Suprapubic skin (tissue), 4 donors: Measurements from ENCODE around the gene TGM2. TPM values are rescaled to one million over a fixed set of nuclear protein-coding genes. Genes with fewer than 3 reads are reported as not detected.

ENCODE experiments used
- DNase-seq, 2 donors: peaks; one replicate each; pipeline ENCODE4 v3.0.0-alpha.2; 2019; ENCODE audit warnings: low spot score in 2 of 2
- H3K27ac ChIP-seq: fragments of 200-600 bp; sonication (generic); one replicate; pipeline ENCODE4 v1.5.1; 2019
- H3K27me3 ChIP-seq: fragments of 200-600 bp; sonication (generic); one replicate; pipeline ENCODE4 v1.5.1; 2019
- H3K36me3 ChIP-seq: fragments of 200-600 bp; sonication (generic); one replicate; pipeline ENCODE4 v1.5.1; 2019
- H3K4me1 ChIP-seq: fragments of 200-600 bp; sonication (generic); one replicate; pipeline ENCODE4 v1.5.1; 2019
- H3K4me3 ChIP-seq: fragments of 200-600 bp; sonication (generic); one replicate; pipeline ENCODE4 v1.5.1; 2019; ENCODE audit warnings: mild to moderate bottlenecking
- H3K9me3 ChIP-seq: fragments of 200-600 bp; sonication (generic); one replicate; pipeline ENCODE4 v1.5.1; 2019
- CTCF ChIP-seq, 2 donors: fragments of 200-600 bp in 1 of 2; fragments of 450-650 bp in 1 of 2; sonication (generic) in 1 of 2; IDR thresholded peaks; one replicate each; pipeline ENCODE4 v1.5.1; 2016 to 2019; ENCODE audit warnings: antibody characterized with exemption in 2 of 2, mild to moderate bottlenecking in 1 of 2, moderate library complexity in 1 of 2
- EP300 ChIP-seq: sonication (generic); formaldehyde crosslinking; IDR thresholded peaks from one replicate; pipeline ENCODE4 v1.6.1; 2017; ENCODE audit warnings: antibody characterized with exemption
- POLR2A ChIP-seq, 2 donors: fragments of 450-650 bp; IDR thresholded peaks; one replicate each; pipeline ENCODE4 v1.6.1; 2017; ENCODE audit warnings: antibody characterized with exemption in 2 of 2, mild to moderate bottlenecking in 2 of 2, moderate library complexity in 2 of 2
- POLR2AphosphoS5 ChIP-seq, 3 donors: sonication (generic); formaldehyde crosslinking; IDR thresholded peaks; one replicate each; pipeline ENCODE4 v1.6.1; 2017; ENCODE audit warnings: antibody characterized with exemption in 3 of 3
- WGBS: methylation state at CpG from one replicate; pipeline ENCODE4 v1.1.5; 2018; 5-methylcytosine and 5-hydroxymethylcytosine counted together
- total RNA-seq, 4 donors: library from RNA; depleted of rRNA; stranded (reverse); fragments of >200 nt; gene quantifications; one replicate each; pipeline ENCODE4 v1.1.0, GENCODE V29; 2016

TGM2 gene
- total RNA-seq, 4 donors from 2014 or later: 1.5 to 6.6 (median 3.8) TPM

DNA sequence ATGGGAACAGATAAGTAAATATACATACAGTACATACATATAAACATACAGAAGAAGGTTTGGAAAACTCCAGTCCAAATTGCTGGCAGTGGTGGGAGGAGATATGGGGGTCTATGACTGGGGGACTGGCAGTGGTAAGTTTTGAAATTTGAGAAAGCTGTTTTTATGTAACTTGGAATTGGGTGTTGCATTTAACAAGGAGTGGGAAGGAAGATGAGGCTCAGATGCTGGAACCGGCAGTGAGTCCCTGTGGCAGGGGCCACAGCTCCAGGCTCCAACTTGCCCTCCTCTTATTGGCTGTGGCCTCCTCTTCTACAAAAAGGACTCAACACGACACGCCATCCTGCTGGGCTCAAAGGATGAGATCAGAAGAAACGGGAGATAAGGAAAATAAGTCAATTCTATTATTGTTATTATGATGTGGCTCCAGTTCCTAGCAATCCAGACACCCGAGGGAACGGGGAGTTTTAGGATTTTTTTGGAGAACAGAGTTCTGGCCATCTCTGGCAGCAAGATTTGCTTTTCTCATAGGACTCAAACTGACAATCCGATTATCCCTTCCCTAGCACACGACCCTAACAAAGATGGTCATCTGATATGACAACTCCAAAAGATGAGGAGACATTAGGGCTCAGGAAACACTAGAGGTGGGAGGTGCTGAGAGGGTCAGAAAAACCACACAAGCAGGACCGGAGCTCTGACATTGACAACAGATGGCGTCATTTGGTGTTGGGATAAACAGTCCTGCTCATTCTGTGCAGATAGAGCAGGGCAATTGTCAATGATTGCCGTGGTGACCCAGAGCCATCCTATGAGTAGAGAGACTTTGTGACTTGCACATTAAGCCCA is 6.0 kb upstream of the TGM2 start:
- TF ChIP-seq EP300: no peak
- TF ChIP-seq CTCF (IDR thresholded peaks at IDR 0.05): no peak
- TF ChIP-seq POLR2AphosphoS5 (IDR thresholded peaks at IDR 0.05): no peak
- TF ChIP-seq POLR2A (IDR thresholded peaks at IDR 0.05): no peak
- H3K27ac ChIP-seq: no peak overlapping the region
- DNase-seq: no peak
- H3K4me1 ChIP-seq: peaks cover 9% of the 10 kb centered on the region
- H3K27me3 ChIP-seq: no peaks in the 10 kb centered on the region
- H3K9me3 ChIP-seq: no peaks in the 10 kb centered on the region
- WGBS: 53% methylated on average over 11 of the region's 11 CpGs
- no peaks in the 10 kb centered on the region for H3K36me3 ChIP-seq
- H3K4me3 ChIP-seq: no peak overlapping the region

- no peak for TF ChIP-seq POLR2A (IDR thresholded peaks at IDR 0.05)
- TF ChIP-seq EP300: no peak
- no peak for TF ChIP-seq CTCF (IDR thresholded peaks at IDR 0.05)
- TF ChIP-seq POLR2AphosphoS5 (IDR thresholded peaks at IDR 0.05): no peak
- no peak for DNase-seq
- H3K27ac ChIP-seq: no peak overlapping the region
- no peaks in the 10 kb centered on the region for H3K36me3 ChIP-seq
- H3K27me3 ChIP-seq: no peaks in the 10 kb centered on the region
- H3K9me3 ChIP-seq: no peaks in the 10 kb centered on the region
- WGBS: 62% methylated on average over 7 of the region's 8 CpGs
- H3K4me1 ChIP-seq: peaks cover 14% of the 10 kb centered on the region
- H3K4me3 ChIP-seq: no peak overlapping the region
These were observed 5.3 kb upstream of the TGM2 start for GRCh38 chr20:38170219-38170825.

DNA sequence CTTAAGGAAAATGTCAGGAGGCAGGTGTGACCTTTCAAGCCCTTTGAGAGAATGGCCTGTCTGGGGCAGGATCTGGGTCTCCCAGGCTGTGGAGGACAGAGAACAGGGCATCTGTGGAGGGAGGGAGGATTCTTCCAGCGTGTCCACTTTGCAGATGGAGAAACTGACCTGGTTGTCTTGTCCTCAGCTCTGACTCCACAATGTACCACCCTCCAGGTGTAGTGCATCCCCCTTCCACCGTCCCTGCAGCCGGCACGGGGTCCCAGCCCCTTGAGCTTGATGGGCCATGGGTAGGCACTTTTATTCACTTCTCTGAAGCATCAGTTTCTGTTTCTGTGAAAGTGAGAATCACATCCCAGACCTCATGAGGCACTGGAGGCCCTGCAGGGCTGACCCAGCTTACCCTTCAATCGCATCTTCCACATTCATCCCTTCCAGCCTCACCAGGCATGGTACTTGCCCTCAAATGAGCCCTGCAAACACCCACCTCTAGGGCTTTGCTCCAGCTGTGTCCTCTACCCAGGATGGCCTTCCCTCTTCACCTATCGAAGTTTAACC is 4.6 kb upstream of the TGM2 start:
- no peaks in the 10 kb centered on the region for H3K36me3 ChIP-seq
- H3K4me3 ChIP-seq: no peak overlapping the region
- H3K27me3 ChIP-seq: no peaks in the 10 kb centered on the region
- no peak for DNase-seq
- no peak overlapping the region for H3K27ac ChIP-seq
- H3K4me1 ChIP-seq: peaks cover 19% of the 10 kb centered on the region
- TF ChIP-seq EP300 (no peak), CTCF (IDR thresholded peaks at IDR 0.05) (no peak), POLR2AphosphoS5 (IDR thresholded peaks at IDR 0.05) (no peak), POLR2A (IDR thresholded peaks at IDR 0.05) (no peak)
- WGBS: 100% methylated on average over 6 of the region's 6 CpGs
- H3K9me3 ChIP-seq: no peaks in the 10 kb centered on the region

DNA sequence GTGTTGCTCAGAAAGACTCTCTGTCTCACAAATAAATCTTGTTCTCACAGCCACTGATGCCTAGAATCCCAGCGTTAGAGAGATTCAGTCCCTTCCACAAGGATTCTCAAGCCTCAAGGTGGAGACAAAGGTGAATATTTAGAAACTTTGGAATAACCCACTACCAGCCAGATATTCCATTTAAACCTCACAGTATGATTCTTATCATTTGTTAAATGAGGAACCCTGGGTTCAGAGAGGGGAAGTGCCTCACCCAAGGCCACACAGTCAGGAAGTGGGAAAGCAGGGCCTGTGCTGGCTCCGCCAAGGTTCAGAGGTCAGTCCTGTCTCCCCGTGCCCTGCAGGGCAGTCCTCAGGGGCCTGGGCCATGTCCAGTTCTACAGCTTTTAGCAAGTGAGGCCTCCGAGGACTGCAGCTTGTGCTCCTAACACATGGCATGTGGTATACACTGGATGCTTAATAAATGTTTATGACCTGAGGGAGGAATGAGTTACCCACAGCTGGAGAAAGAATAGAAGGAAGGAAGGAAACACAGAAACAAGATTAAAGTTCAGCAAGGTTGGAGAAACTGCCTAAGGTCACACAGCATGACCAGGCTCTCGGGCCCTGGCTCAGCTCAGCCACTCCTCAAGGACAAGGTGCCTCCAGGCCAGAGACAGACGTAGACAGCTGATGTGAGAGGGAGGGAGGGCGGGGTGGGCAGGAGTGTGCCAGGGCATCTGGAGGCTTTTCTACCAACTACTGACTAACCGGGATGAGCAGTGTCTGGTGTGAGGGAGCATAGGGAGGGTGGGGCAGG is 3.9 kb upstream of the TGM2 start:
- Histone ChIP-seq H3K36me3 (no peaks in the 10 kb centered on the region), H3K27me3 (no peaks in the 10 kb centered on the region), H3K4me3 (no peak overlapping the region), H3K9me3 (no peaks in the 10 kb centered on the region), H3K27ac (no peak overlapping the region), H3K4me1 (peaks cover 19% of the 10 kb centered on the region)
- 66% methylated on average over 8 of the region's 8 CpGs for WGBS
- no peak for DNase-seq
- TF ChIP-seq POLR2AphosphoS5 (IDR thresholded peaks at IDR 0.05) (no peak), CTCF (IDR thresholded peaks at IDR 0.05) (no peak), POLR2A (IDR thresholded peaks at IDR 0.05) (no peak), EP300 (no peak)
